GM23338 (cell line): Measurements from ENCODE around the gene IFRD1. TPM values are rescaled to one million over a fixed set of nuclear protein-coding genes. Genes with fewer than 3 reads are reported as not detected.

Experiments used
- ATAC-seq: fragments of 200-7000 bp; cut with Tn5 transposase; 3 replicates; pipeline ENCODE4 v1.9.1; 2020
- DNase-seq: peaks from one replicate; pipeline ENCODE4 v3.0.0-alpha.2; 2015; ENCODE audit warnings: low spot score
- H2AFZ ChIP-seq: fragments of 200-600 bp; sonication (generic); 2 replicates; pipeline ENCODE4 v1.8.0; 2016; ENCODE audit warnings: antibody characterized with exemption, mild to moderate bottlenecking, moderate library complexity
- H3F3A ChIP-seq: fragments of 200-600 bp; sonication (generic); replicated peaks from 2 replicates; pipeline ENCODE4 v1.8.0; 2017; ENCODE audit warnings: antibody characterized with exemption, mixed run types, low read depth
- H3K27ac ChIP-seq: fragments of 200-600 bp; sonication (generic); 2 replicates; pipeline ENCODE4 v1.6.1; 2016; ENCODE audit warnings: low read depth
- H3K27me3 ChIP-seq: fragments of 200-600 bp; sonication (generic); 2 replicates; pipeline ENCODE4 v1.8.0; 2016; ENCODE audit warnings: mild to moderate bottlenecking, mixed run types, moderate library complexity; ENCODE audit not compliant: insufficient read depth
- H3K36me3 ChIP-seq: fragments of 200-600 bp; sonication (generic); 2 replicates; pipeline ENCODE4 v1.8.0; 2016; ENCODE audit warnings: mild to moderate bottlenecking; ENCODE audit not compliant: insufficient read depth
- H3K4me1 ChIP-seq: fragments of 200-600 bp; sonication (generic); 2 replicates; pipeline ENCODE4 v1.8.0; 2016; ENCODE audit warnings: mild to moderate bottlenecking, moderate library complexity; ENCODE audit not compliant: insufficient read depth
- H3K4me2 ChIP-seq: fragments of 200-600 bp; sonication (generic); 2 replicates; pipeline ENCODE4 v1.7.1; 2017; ENCODE audit warnings: mixed run types
- H3K4me3 ChIP-seq: fragments of 200-600 bp; sonication (generic); 2 replicates; pipeline ENCODE4 v1.6.1; 2016; ENCODE audit warnings: mixed run types
- H3K79me2 ChIP-seq: fragments of 200-600 bp; sonication (generic); replicated peaks from 2 replicates; pipeline ENCODE4 v1.8.0; 2017; ENCODE audit warnings: mild to moderate bottlenecking; ENCODE audit not compliant: insufficient read depth
- H3K9me2 ChIP-seq: fragments of 200-600 bp; sonication (generic); 2 replicates; pipeline ENCODE4 v1.8.0; 2017; ENCODE audit not compliant: insufficient read depth
- H4K20me1 ChIP-seq: fragments of 200-600 bp; sonication (generic); replicated peaks from 2 replicates; pipeline ENCODE4 v1.8.0; 2017; ENCODE audit warnings: mild to moderate bottlenecking; ENCODE audit not compliant: insufficient read depth
- H3K27ac Mint-ChIP-seq: 2 replicates; pipeline ENCODE4 v1.8.0; 2020; ENCODE audit warnings: inconsistent platforms, mild to moderate bottlenecking, moderate library complexity, mixed read lengths
- H3K27me3 Mint-ChIP-seq: 3 replicates; pipeline ENCODE4 v1.8.0; 2022; ENCODE audit warnings: low read depth, mild to moderate bottlenecking, moderate library complexity, mixed read lengths, inconsistent platforms; ENCODE audit not compliant: insufficient read depth, poor library complexity
- H3K36me3 Mint-ChIP-seq: 3 replicates; pipeline ENCODE4 v1.8.0; 2021; ENCODE audit warnings: low read depth, mild to moderate bottlenecking, inconsistent platforms, moderate library complexity, mixed read lengths
- H3K4me1 Mint-ChIP-seq: 3 replicates; pipeline ENCODE4 v1.8.0; 2020; ENCODE audit warnings: mild to moderate bottlenecking, inconsistent platforms, mixed read lengths
- H3K4me3 Mint-ChIP-seq: 3 replicates; pipeline ENCODE4 v1.8.0; 2021; ENCODE audit warnings: moderate library complexity, mild to moderate bottlenecking, inconsistent platforms, mixed read lengths
- H3K9me3 Mint-ChIP-seq: 3 replicates; pipeline ENCODE4 v1.8.0; 2020; ENCODE audit warnings: moderate library complexity, mild to moderate bottlenecking, inconsistent platforms, mixed read lengths
- CREB1 ChIP-seq: fragments of 250-450 bp; sonication (Bioruptor Pico); IDR thresholded peaks from 2 replicates; pipeline ENCODE4 v1.5.0; 2020; ENCODE audit warnings: low read depth, mild to moderate bottlenecking, moderate library complexity
- CTCF ChIP-seq, 2 experiments: fragments of 200-600 bp in 1 of 2; sonication (generic) in 1 of 2; conservative IDR thresholded peaks; 2 replicates each; pipeline versions ENCODE4 v1.5.1 to v1.6.1; 2016 to 2017; ENCODE audit warnings: antibody characterized with exemption in 2 of 2, low read depth in 2 of 2, mild to moderate bottlenecking in 2 of 2, moderate library complexity in 1 of 2
- ETS1 ChIP-seq: IDR thresholded peaks from 2 replicates; pipeline ENCODE4 v1.6.1; 2016; ENCODE audit warnings: antibody characterized with exemption
- EZH2 ChIP-seq: fragments of 200-600 bp; sonication (generic); IDR thresholded peaks from one replicate; pipeline ENCODE4 v1.8.0; 2017; ENCODE audit warnings: antibody characterized with exemption, mild to moderate bottlenecking, low read depth; ENCODE audit not compliant: unreplicated experiment
- EZH2phosphoT487 ChIP-seq: fragments of 200-600 bp; sonication (generic); IDR thresholded peaks from one replicate; pipeline ENCODE4 v1.8.1; 2018; ENCODE audit warnings: antibody characterized with exemption; ENCODE audit not compliant: unreplicated experiment
- JUNB ChIP-seq: IDR thresholded peaks from one replicate; pipeline ENCODE4 v1.6.1; 2016; ENCODE audit warnings: antibody characterized with exemption; ENCODE audit not compliant: unreplicated experiment
- NANOG ChIP-seq: IDR thresholded peaks from 2 replicates; pipeline ENCODE4 v1.6.1; 2016; ENCODE audit warnings: antibody characterized with exemption, borderline replicate concordance
- POLR2AphosphoS5 ChIP-seq: IDR thresholded peaks from 2 replicates; pipeline ENCODE4 v1.6.1; 2016; ENCODE audit warnings: antibody characterized with exemption, low read depth
- REST ChIP-seq: IDR thresholded peaks from one replicate; pipeline ENCODE4 v1.6.1; 2018; ENCODE audit warnings: antibody characterized with exemption; ENCODE audit not compliant: unreplicated experiment
- STAT1 ChIP-seq: IDR thresholded peaks from one replicate; pipeline ENCODE4 v1.6.1; 2016; ENCODE audit warnings: antibody characterized with exemption; ENCODE audit not compliant: unreplicated experiment
- ZNF114 ChIP-seq: fragments of 250-450 bp; sonication (Bioruptor Pico); IDR thresholded peaks from 2 replicates; pipeline ENCODE4 v1.5.0; 2020; ENCODE audit warnings: mild to moderate bottlenecking, moderate library complexity
- ZNF331 ChIP-seq: fragments of 250-450 bp; sonication (Bioruptor Pico); IDR thresholded peaks from 2 replicates; pipeline ENCODE4 v1.5.0; 2020; ENCODE audit warnings: low read depth, mild to moderate bottlenecking, moderate library complexity
- ZNF462 ChIP-seq: fragments of 250-450 bp; sonication (Bioruptor Pico); IDR thresholded peaks from 2 replicates; pipeline ENCODE4 v1.5.0; 2020; ENCODE audit warnings: mild to moderate bottlenecking, moderate library complexity
- polyA plus RNA-seq: library from polyadenylated mRNA; unstranded; fragments of >200 nt; fragmentation: Nextera tagmentation; extraction: Ambion mirVana; gene quantifications from 2 replicates; pipeline ENCODE4 v1.2.1, GENCODE V29; 2016
- total RNA-seq: library from RNA; depleted of rRNA; stranded (reverse); fragments of >200 nt; shearing (Covaris generic); gene quantifications from 2 replicates; pipeline ENCODE4 v1.2.3, GENCODE V29; 2014

The IFRD1 gene
- total and polyA plus RNA-seq, 2 experiments from 2014 or later, result 69.6 to 73.6 TPM

GRCh38 chr7:112431803-112432202 lies 18.5 kb upstream of the IFRD1 start:
- Histone ChIP-seq H3K36me3 (no peaks in the 10 kb centered on the region), H2AFZ (no peak overlapping the region), H3K4me3 (no peak overlapping the region), H3K4me2 (no peak overlapping the region), H3K4me1 (peaks cover 2% of the 10 kb centered on the region; the same call in 1 of the 2 replicates), H3K79me2 (no peaks in the 10 kb centered on the region), H3F3A (no peaks in the 10 kb centered on the region), H3K9me2 (no peaks in the 10 kb centered on the region), H3K27ac (no peak overlapping the region), H3K27me3 (no peaks in the 10 kb centered on the region), H4K20me1 (no peaks in the 10 kb centered on the region; the same call in 1 of the 2 replicates)
- Mint-ChIP-seq H3K4me1 (peaks cover 8% of the 10 kb centered on the region), H3K27me3 (peaks cover 6% of the 10 kb centered on the region), H3K9me3 (no peaks in the 10 kb centered on the region), H3K27ac (no peak overlapping the region), H3K36me3 (no peaks in the 10 kb centered on the region), H3K4me3 (no peak overlapping the region)
- DNase-seq (no peak), ATAC-seq (no peak)
- no peak for TF ChIP-seq NANOG
- no peak for TF ChIP-seq EZH2phosphoT487
- no peak for TF ChIP-seq CTCF (conservative IDR thresholded peaks at IDR 0.05; ENCODE audit: low read depth in 2 of 2)
- TF ChIP-seq JUNB, result no peak
- no peak for TF ChIP-seq ZNF462 (CRISPR knock-in tag)
- no peak for TF ChIP-seq STAT1
- no peak for TF ChIP-seq REST
- TF ChIP-seq POLR2AphosphoS5, result no peak
- no peak for TF ChIP-seq EZH2
- no peak for TF ChIP-seq ZNF114 (CRISPR knock-in tag)
- TF ChIP-seq CREB1 (CRISPR knock-in tag), result no peak
- no peak for TF ChIP-seq ETS1
- no peak for TF ChIP-seq ZNF331 (CRISPR knock-in tag)
